Endothelial cell of umbilical vein (primary cell): ENCODE results near the gene NOP16. TPM values are rescaled to one million over a fixed set of nuclear protein-coding genes. Genes with fewer than 3 reads are reported as not detected.

Experiments
- BruUV-seq: library from RNA; stranded (reverse); fragments of 400-500 nt; replicated peaks from 2 replicates; lab custom pipeline; 2021; lab: Mats Ljungman, UMichigan
- CTCF ChIA-PET: fragments of 300-600, 350-600 bp; sonication (Branson Sonifier 250); formaldehyde crosslinking; loops from one replicate; lab custom pipeline; 2021; ENCODE audit warnings: antibody characterized with exemption, inconsistent platforms; lab: Charles Lee
- POLR2A ChIA-PET: fragments of 300-600, 350-600 bp; sonication (Branson Sonifier 250); formaldehyde crosslinking; loops from one replicate; lab custom pipeline; 2021; ENCODE audit warnings: antibody characterized with exemption, inconsistent platforms; lab: Charles Lee
- DNase-seq: peaks from one replicate; pipeline ENCODE4 v3.0.0-alpha.2; 2011; ENCODE audit warnings: low read depth, low spot score
- FAIRE-seq: peaks from 2 replicates; lab custom pipeline; 2011; peaks lifted over from hg19 to GRCh38; lab: Jason Lieb, UNC
- H2AFZ ChIP-seq: 2 replicates; pipeline ENCODE4 v1.6.0; 2012; ENCODE audit warnings: low read depth, low read length, control low read depth, inconsistent platforms
- H3K27ac ChIP-seq: 2 replicates; pipeline ENCODE4 v1.5.1; 2011; ENCODE audit warnings: low read depth, mild to moderate bottlenecking, control low read depth, low read length, moderate library complexity; ENCODE audit not compliant: insufficient read depth
- H3K27me3 ChIP-seq, 2 experiments: 2 replicates each; pipeline versions ENCODE4 v1.6.0 to v1.6.1; 2011; ENCODE audit warnings: low read length in 2 of 2, mixed read lengths in 1 of 2; ENCODE audit not compliant: control insufficient read depth in 2 of 2, insufficient read depth in 2 of 2
- H3K36me3 ChIP-seq, 2 experiments: 2 replicates in 1 of 2; 3 replicates in 1 of 2; pipeline ENCODE4 v1.5.1; 2011; ENCODE audit warnings: low read length in 2 of 2, mild to moderate bottlenecking in 1 of 2, moderate library complexity in 1 of 2; ENCODE audit not compliant: control insufficient read depth in 2 of 2, insufficient read depth in 2 of 2; ENCODE audit errors: extremely low read depth in 1 of 2
- H3K4me1 ChIP-seq: 3 replicates; pipeline ENCODE4 v1.5.1; 2011; ENCODE audit warnings: mild to moderate bottlenecking, low read length; ENCODE audit not compliant: control insufficient read depth, insufficient read depth; ENCODE audit errors: extremely low read depth
- H3K4me2 ChIP-seq: 2 replicates; pipeline ENCODE4 v1.6.1; 2011; ENCODE audit warnings: low read length, control low read depth, mixed read lengths; ENCODE audit not compliant: insufficient read depth
- H3K4me3 ChIP-seq, 3 experiments: fragments of 200-600 bp in 1 of 3; sonication (generic), shearing (Covaris generic) in 1 of 3; replicated peaks in 1 of 3; 2 replicates each; pipeline ENCODE4 v1.5.1; 2011 to 2016; ENCODE audit warnings: control low read depth in 3 of 3, low read length in 3 of 3, mild to moderate bottlenecking in 2 of 3, inconsistent platforms in 1 of 3, low read depth in 1 of 3, moderate library complexity in 1 of 3; ENCODE audit not compliant: insufficient read depth in 1 of 3
- H3K79me2 ChIP-seq: 2 replicates; pipeline ENCODE4 v1.6.0; 2012; ENCODE audit warnings: low read length, inconsistent platforms; ENCODE audit not compliant: control insufficient read depth, insufficient read depth
- H3K9ac ChIP-seq: replicated peaks from 2 replicates; pipeline ENCODE3; 2011; ENCODE audit warnings: low read length, control low read depth; ENCODE audit not compliant: insufficient read depth; ENCODE audit errors: extremely low read depth
- H3K9me1 ChIP-seq: replicated peaks from 3 replicates; pipeline ENCODE4 v1.6.0; 2011; ENCODE audit warnings: mild to moderate bottlenecking, low read length; ENCODE audit not compliant: control insufficient read depth, insufficient read depth; ENCODE audit errors: extremely low read depth
- H3K9me3 ChIP-seq: replicated peaks from 2 replicates; pipeline ENCODE4 v1.5.1; 2012; ENCODE audit warnings: low read length, inconsistent platforms; ENCODE audit not compliant: control insufficient read depth, insufficient read depth
- H4K20me1 ChIP-seq: replicated peaks from 2 replicates; pipeline ENCODE3; 2011; ENCODE audit warnings: mild to moderate bottlenecking, low read length; ENCODE audit not compliant: control insufficient read depth, insufficient read depth; ENCODE audit errors: extremely low read depth
- CTCF ChIP-seq, 2 donors: IDR thresholded peaks; 1 replicate in 1 of 2; 2 replicates in 1 of 2; pipeline ENCODE4 v1.5.1; 2011; ENCODE audit warnings: low read length in 2 of 2, mild to moderate bottlenecking in 2 of 2, moderate library complexity in 2 of 2, control low read depth in 1 of 2, inconsistent platforms in 1 of 2, low read depth in 1 of 2; ENCODE audit not compliant: insufficient read depth in 1 of 2; ENCODE audit errors: extremely low read depth in 1 of 2
- EZH2 ChIP-seq: IDR thresholded peaks from 2 replicates; pipeline ENCODE4 v1.6.1; 2012; ENCODE audit warnings: borderline replicate concordance, low read depth, mild to moderate bottlenecking, moderate library complexity, low read length, inconsistent platforms; ENCODE audit not compliant: severe bottlenecking
- FOS ChIP-seq: IDR thresholded peaks from 2 replicates; pipeline ENCODE4 v1.6.1; 2011; ENCODE audit warnings: mild to moderate bottlenecking, low read length, moderate library complexity, borderline replicate concordance; ENCODE audit not compliant: insufficient read depth
- GATA2 ChIP-seq: IDR thresholded peaks from 2 replicates; pipeline ENCODE4 v1.7.0; 2011; ENCODE audit warnings: low read depth, mild to moderate bottlenecking, moderate library complexity, mixed read lengths, low read length; ENCODE audit not compliant: insufficient read length, insufficient read depth
- JUN ChIP-seq: IDR thresholded peaks from 2 replicates; pipeline ENCODE4 v1.6.1; 2011; ENCODE audit warnings: borderline replicate concordance, low read depth; ENCODE audit not compliant: insufficient read length, insufficient read depth
- MAX ChIP-seq: IDR thresholded peaks from 2 replicates; pipeline ENCODE4 v1.6.1; 2011; ENCODE audit not compliant: insufficient read depth, insufficient read length
- MYC ChIP-seq: IDR thresholded peaks from one replicate; pipeline ENCODE4 v1.6.1; 2011; ENCODE audit warnings: mild to moderate bottlenecking, low read depth, low read length
- POLR2A ChIP-seq: IDR thresholded peaks from 2 replicates; pipeline ENCODE4 v1.6.1; 2012; ENCODE audit warnings: low read depth, mild to moderate bottlenecking, control low read depth, low read length
- POLR2AphosphoS5 ChIP-seq: IDR thresholded peaks from 2 replicates; pipeline ENCODE4 v1.6.1; 2012; ENCODE audit warnings: low read depth, mild to moderate bottlenecking, control low read depth, low read length, moderate library complexity; ENCODE audit not compliant: insufficient read depth
- dilution Hi-C: fragments of 300-500 bp; cut with MboI; formaldehyde crosslinking; loops from one replicate; pipeline ENCODE4 v1.15.0; 2019; ENCODE audit warnings: low sequenced_read_pairs; ENCODE audit not compliant: extremely low pct_ligation_motif_present
- intact Hi-C: fragments of 100-400 bp; cut with micrococcal nuclease; formaldehyde crosslinking; loops from one replicate; pipeline ENCODE4 v1.10.0; 2022
- microRNA counts: library from miRNA; unstranded; fragments of <30 nt; microRNA quantifications from one replicate; lab custom pipeline; 2016
- microRNA-seq: library from miRNA; unstranded; fragments of <30 nt; microRNA quantifications from one replicate; pipeline ENCODE4 v1.2.0, GENCODE V29; 2021; ENCODE audit warnings: borderline number of aligned reads, borderline replicate concordance
- polyA plus RNA-seq, 4 experiments: library from polyadenylated mRNA; depleted of rRNA in 3 of 4; stranded (reverse) in 3 of 4; unstranded in 1 of 4; fragments of >200 nt; gene quantifications; 2 replicates each; pipeline versions ENCODE4 v1.2.1 to v1.2.3, GENCODE V29; 2011 to 2012; ENCODE audit warnings: missing spikeins in 1 of 4
- small RNA-seq: library from RNA; depleted of rRNA; stranded (forward); fragments of <200 nt; gene quantifications from one replicate; pipeline ENCODE3, GENCODE V24; 2012; ENCODE audit warnings: low replicate concordance, low read depth; ENCODE audit not compliant: insufficient read depth, insufficient read length
- total RNA-seq: library from RNA; stranded (reverse); gene quantifications from 2 replicates; pipeline ENCODE4 v1.2.3, GENCODE V29; 2021

NOP16 gene
- total and polyA plus RNA-seq, 2 donors (not counting 3 experiments of a cell fraction or from before 2014, with no cell fraction given), result 41.1 to 47.4 TPM

DNA sequence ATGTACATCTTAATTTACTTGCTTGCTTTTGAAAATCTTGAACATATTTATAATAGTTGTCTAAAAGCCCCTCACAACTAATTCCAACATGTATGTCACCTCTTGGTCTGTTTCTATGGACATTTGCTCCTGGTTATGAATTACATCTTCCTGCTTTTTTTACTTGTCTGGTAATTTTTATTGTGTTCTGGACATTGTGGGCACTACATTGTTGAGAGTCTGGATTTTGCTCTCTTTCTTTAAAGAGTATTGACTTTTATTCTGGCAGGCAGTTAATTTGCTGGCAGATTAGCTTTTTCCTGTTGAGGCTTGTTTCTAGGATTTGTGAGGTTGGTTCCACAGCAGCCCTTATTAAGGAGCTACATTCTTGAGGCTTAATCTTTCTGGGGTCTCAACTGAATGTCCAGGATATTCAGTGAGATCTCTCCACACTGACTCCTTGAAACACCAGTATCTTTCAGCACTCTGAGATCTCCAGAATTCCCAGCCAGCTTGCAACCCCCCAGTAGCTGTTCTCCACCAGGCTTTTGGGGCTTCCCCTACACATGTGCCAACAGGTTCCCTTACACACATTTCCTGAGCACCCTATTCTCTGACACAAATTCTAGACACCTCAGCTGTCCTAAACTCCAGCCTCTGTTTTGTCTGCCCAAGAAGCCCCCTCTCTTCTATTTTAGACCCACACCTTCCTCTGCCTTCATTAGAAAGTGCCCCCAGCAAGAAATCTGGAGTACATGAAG, 54.2 kb downstream of the NOP16 start:
- no peak overlapping the region for H3K4me2 ChIP-seq
- POLR2A ChIA-PET, result no interaction called here
- H3K27me3 ChIP-seq, result no peaks in the 10 kb centered on the region
- H3K9me1 ChIP-seq, result no peaks in the 10 kb centered on the region
- no TSS peak for BruUV-seq
- CTCF ChIA-PET, result no interaction called here
- H4K20me1 ChIP-seq, result no peaks in the 10 kb centered on the region
- no peak overlapping the region for H2AFZ ChIP-seq
- no peak overlapping the region for H3K4me3 ChIP-seq
- no peak overlapping the region for H3K9ac ChIP-seq
- FAIRE-seq (no peak), DNase-seq (no peak)
- no peaks in the 10 kb centered on the region for H3K9me3 ChIP-seq
- TF ChIP-seq EZH2 (no peak), MAX (no peak), GATA2 (no peak), POLR2A (no peak), MYC (no peak), FOS (no peak), POLR2AphosphoS5 (no peak), JUN (no peak), CTCF (IDR thresholded peaks at IDR 0.05; ENCODE audit: extremely low read depth in 1 of 2, insufficient read depth in 1 of 2, low read depth in 1 of 2, low read length in 2 of 2) (no peak)
- peaks cover 2 to 5% of the 10 kb centered on the region in 2 experiments for H3K36me3 ChIP-seq
- no peaks in the 10 kb centered on the region for H3K4me1 ChIP-seq
- no peaks in the 10 kb centered on the region for H3K79me2 ChIP-seq
- intact Hi-C loops (no loop called here), dilution Hi-C loops (no loop called here)
- no peak overlapping the region for H3K27ac ChIP-seq

MicroRNAs encoded within 50 kb of the gene (microRNA counts, 767-probe panel; counts per million panel counts)
- microRNA hsa-miR-1271-5p (lab: Ali Mortazavi, UCI), result 723 counts per million, percentile 96 among the panel's probes with 10 or more counts

Small RNA genes lying within 50 kb of the gene (microRNA-seq; reads per million reads assigned to microRNA genes)
- 1.9 reads per million for gene MIR1271

Small RNA genes lying within 50 kb of the gene (small RNA-seq; reads per million reads assigned to genes)
- gene MIR1271, result 1.1 reads per million

Other genes with a start within 250 kb of the NOP16 start
- gene SIMC1, start 150.2 kb downstream of the NOP16 start, total RNA-seq, result 16.2 and 16.4 TPM in 2 replicates
- 7.7 and 9.0 TPM in 2 replicates for gene SIMC1, start 150.2 kb downstream of the NOP16 start, polyA plus RNA-seq
- 116 and 119 TPM in 2 replicates for gene KIAA1191, start 26.8 kb downstream of the NOP16 start, total RNA-seq
- 114 TPM in 2 replicates for gene KIAA1191, start 26.8 kb downstream of the NOP16 start, polyA plus RNA-seq
- gene ARL10, start 23.1 kb downstream of the NOP16 start, total RNA-seq, result 16.5 and 20.7 TPM in 2 replicates
- gene ARL10, start 23.1 kb downstream of the NOP16 start, polyA plus RNA-seq, result 5.0 and 7.7 TPM in 2 replicates
- 96.2 and 103 TPM in 2 replicates for gene HIGD2A, start 153 bp upstream of the NOP16 start, total RNA-seq
- gene HIGD2A, start 153 bp upstream of the NOP16 start, polyA plus RNA-seq, result 210 and 294 TPM in 2 replicates
- 73.2 and 108 TPM in 2 replicates for gene CLTB, start 27.9 kb upstream of the NOP16 start, total RNA-seq
- 111 and 126 TPM in 2 replicates for gene CLTB, start 27.9 kb upstream of the NOP16 start, polyA plus RNA-seq
- 43.5 and 50.1 TPM in 2 replicates for gene FAF2, start 59.8 kb upstream of the NOP16 start, total RNA-seq
- 24.8 and 27.9 TPM in 2 replicates for gene FAF2, start 59.8 kb upstream of the NOP16 start, polyA plus RNA-seq
- gene RNF44, start 148.8 kb upstream of the NOP16 start, total RNA-seq, result 50.2 and 51.5 TPM in 2 replicates
- 19.8 and 24.4 TPM in 2 replicates for gene RNF44, start 148.8 kb upstream of the NOP16 start, polyA plus RNA-seq
- not detected in 2 replicates for gene CDHR2, start 160.7 kb upstream of the NOP16 start, total RNA-seq
- gene CDHR2, start 160.7 kb upstream of the NOP16 start, polyA plus RNA-seq, result not detected in 2 replicates
- gene GPRIN1, start 221.6 kb upstream of the NOP16 start, total RNA-seq, result 9.3 and 10.4 TPM in 2 replicates
- gene GPRIN1, start 221.6 kb upstream of the NOP16 start, polyA plus RNA-seq, result 2.4 and 2.6 TPM in 2 replicates
- not detected in 2 replicates for gene SNCB, start 241.9 kb upstream of the NOP16 start, total RNA-seq
- 0.08 TPM in 1 of 2 replicates, not detected in the other for gene SNCB, start 241.9 kb upstream of the NOP16 start, polyA plus RNA-seq
- gene EIF4E1B, start 242.1 kb upstream of the NOP16 start, total RNA-seq, result not detected in 2 replicates
- not detected in 2 replicates for gene EIF4E1B, start 242.1 kb upstream of the NOP16 start, polyA plus RNA-seq